GM21381 (cell line): ENCODE results near the gene QRICH2.
"Not testable (repeated sequence)": the region's sequence is repeated elsewhere in the genome, so short reads cannot be mapped to it uniquely, and the experiment has no call there.

Source experiments
- ATAC-seq: cut with Tn5 transposase; IDR thresholded peaks from one replicate; pipeline ENCODE4 v1.9.1; 2021; ENCODE audit warnings: mild to moderate bottlenecking, moderate library complexity; ENCODE audit not compliant: unreplicated experiment

Gene QRICH2

GRCh38 chr17:76327696-76328095 lies 19.6 kb upstream of the QRICH2 start:
- no peak for ATAC-seq

GRCh38 chr17:76326306-76326705 lies 18.2 kb upstream of the QRICH2 start:
- no peak for ATAC-seq

- ATAC-seq, result no peak
Measured at GRCh38 chr17:76318586-76318985, 10.5 kb upstream of the QRICH2 start.

- ATAC-seq, result no peak
Measured at GRCh38 chr17:76317535-76317934, 9.5 kb upstream of the QRICH2 start.

GRCh38 chr17:76314392-76315227 lies 6.5 kb upstream of the QRICH2 start:
- ATAC-seq, result no peak

- ATAC-seq, result no peak
Measured at GRCh38 chr17:76312735-76313134, 4.7 kb upstream of the QRICH2 start.

GRCh38 chr17:76309461-76309860 lies 1.4 kb upstream of the QRICH2 start:
- ATAC-seq, result no peak

GRCh38 chr17:76307299-76307965 lies 644 bp downstream of the QRICH2 start:
- no peak for ATAC-seq

GRCh38 chr17:76305135-76305454 lies 3.0 kb downstream of the QRICH2 start:
- not testable (repeated sequence) for ATAC-seq

GRCh38 chr17:76304226-76305134 lies 3.6 kb downstream of the QRICH2 start:
- ATAC-seq, result no peak

- no peak for ATAC-seq
Measured at GRCh38 chr17:76297436-76297835, 10.6 kb downstream of the QRICH2 start.

GRCh38 chr17:76296889-76297288 lies 11.2 kb downstream of the QRICH2 start:
- ATAC-seq, result no peak

GRCh38 chr17:76296186-76296585 lies 11.9 kb downstream of the QRICH2 start:
- no peak for ATAC-seq

- ATAC-seq, result no peak
Measured at GRCh38 chr17:76293106-76293505, 15.0 kb downstream of the QRICH2 start.

GRCh38 chr17:76292567-76292966 lies 15.5 kb downstream of the QRICH2 start:
- no peak for ATAC-seq

GRCh38 chr17:76281573-76282371 lies 26.3 kb downstream of the QRICH2 start:
- ATAC-seq, result no peak

GRCh38 chr17:76280650-76281049 lies 27.4 kb downstream of the QRICH2 start:
- no peak for ATAC-seq

GRCh38 chr17:76279742-76280287 lies 28.3 kb downstream of the QRICH2 start:
- no peak for ATAC-seq

- no peak for ATAC-seq
Measured at GRCh38 chr17:76278952-76279741, 28.9 kb downstream of the QRICH2 start.
